Cardiac fibroblast (primary cell): ENCODE results near the gene MRPS6.

ENCODE experiments used
- DNase-seq, 2 donors: peaks; one replicate each; pipeline versions ENCODE4 v3.0.0 to v3.0.0-alpha.2; 2010; ENCODE audit warnings: low read depth in 2 of 2
- H3K4me3 ChIP-seq, 2 donors: replicated peaks in 1 of 2; 1 replicate in 1 of 2; 2 replicates in 1 of 2; pipeline ENCODE4 v1.5.1; 2011; ENCODE audit warnings: low read depth in 2 of 2, low read length in 2 of 2, mild to moderate bottlenecking in 2 of 2, moderate library complexity in 1 of 2
- TF ChIP-seq, protein P1 (sequence below): IDR thresholded peaks from one replicate; pipeline ENCODE4 v1.5.1; 2011; ENCODE audit warnings: low read depth, mild to moderate bottlenecking, low read length, inconsistent platforms

Gene MRPS6

DNA sequence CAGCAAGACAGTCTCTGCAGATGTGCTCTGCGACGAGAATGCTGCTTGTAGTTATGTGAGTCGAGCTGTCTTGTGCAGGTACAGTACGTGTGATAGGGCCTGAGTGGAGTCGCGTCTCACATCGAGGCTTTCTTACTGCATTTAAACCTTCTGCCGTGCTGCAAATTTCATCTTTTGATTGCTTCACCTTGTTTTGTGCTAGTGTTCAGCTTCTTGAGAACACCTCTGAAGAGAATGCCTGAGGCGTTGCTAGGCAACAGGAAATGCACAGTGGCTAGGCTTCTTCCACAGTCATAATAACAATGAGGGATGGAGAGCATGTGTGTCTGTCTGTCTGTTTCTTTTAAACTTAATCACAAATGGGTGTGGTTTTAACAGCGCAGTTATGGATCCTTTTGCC is 52.9 kb downstream of the MRPS6 start:
- DNase-seq: peak; percentile 17 to 30
- TF ChIP-seq, protein P1, sequence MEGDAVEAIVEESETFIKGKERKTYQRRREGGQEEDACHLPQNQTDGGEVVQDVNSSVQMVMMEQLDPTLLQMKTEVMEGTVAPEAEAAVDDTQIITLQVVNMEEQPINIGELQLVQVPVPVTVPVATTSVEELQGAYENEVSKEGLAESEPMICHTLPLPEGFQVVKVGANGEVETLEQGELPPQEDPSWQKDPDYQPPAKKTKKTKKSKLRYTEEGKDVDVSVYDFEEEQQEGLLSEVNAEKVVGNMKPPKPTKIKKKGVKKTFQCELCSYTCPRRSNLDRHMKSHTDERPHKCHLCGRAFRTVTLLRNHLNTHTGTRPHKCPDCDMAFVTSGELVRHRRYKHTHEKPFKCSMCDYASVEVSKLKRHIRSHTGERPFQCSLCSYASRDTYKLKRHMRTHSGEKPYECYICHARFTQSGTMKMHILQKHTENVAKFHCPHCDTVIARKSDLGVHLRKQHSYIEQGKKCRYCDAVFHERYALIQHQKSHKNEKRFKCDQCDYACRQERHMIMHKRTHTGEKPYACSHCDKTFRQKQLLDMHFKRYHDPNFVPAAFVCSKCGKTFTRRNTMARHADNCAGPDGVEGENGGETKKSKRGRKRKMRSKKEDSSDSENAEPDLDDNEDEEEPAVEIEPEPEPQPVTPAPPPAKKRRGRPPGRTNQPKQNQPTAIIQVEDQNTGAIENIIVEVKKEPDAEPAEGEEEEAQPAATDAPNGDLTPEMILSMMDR: no peak
- H3K4me3 ChIP-seq: no peak overlapping the region

DNA sequence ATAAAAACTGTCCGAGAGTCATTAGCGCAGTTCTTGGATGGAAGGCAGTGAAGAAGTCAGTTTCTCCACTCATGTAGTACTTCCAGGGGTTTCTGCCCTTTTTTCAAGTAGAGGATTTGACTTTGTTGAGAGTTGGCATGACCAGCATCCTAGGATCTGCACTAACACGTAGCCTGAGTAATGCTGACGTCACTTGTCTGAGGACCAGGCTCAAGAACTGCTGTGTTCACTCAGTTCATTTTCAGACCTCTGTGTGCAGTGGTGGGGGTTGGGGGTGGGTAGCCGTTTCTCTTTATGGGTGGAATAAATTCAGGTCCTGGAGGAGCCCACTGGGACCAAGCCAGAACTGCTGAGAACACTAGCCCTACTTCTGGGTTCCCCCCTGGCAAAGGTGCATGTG is 53.3 kb downstream of the MRPS6 start:
- TF ChIP-seq, protein P1: no peak
- no peak overlapping the region for H3K4me3 ChIP-seq
- peak in 1 of 2 donors; percentile 45 for DNase-seq

DNA sequence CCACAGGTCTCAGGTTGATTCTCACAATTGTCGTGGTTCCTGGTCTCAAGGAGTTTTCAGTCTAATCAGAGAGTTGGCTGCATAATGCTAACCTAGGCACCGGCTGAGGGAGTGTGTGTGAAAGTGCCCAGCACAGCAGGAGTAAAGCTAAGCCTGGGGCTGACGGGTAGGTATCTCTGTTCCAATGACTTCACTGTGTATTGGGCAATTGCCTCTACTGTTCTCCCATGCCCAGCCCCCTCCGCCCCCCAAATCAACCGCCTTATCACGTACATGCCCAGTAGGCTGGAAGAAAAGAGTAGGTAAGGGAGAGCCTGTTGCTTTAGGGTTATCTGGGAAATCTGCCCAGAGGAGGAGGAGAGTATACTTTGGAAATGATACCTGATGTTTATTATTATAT is 54.7 kb downstream of the MRPS6 start:
- TF ChIP-seq, protein P1: no peak
- DNase-seq: no peak
- H3K4me3 ChIP-seq: no peak overlapping the region

DNA sequence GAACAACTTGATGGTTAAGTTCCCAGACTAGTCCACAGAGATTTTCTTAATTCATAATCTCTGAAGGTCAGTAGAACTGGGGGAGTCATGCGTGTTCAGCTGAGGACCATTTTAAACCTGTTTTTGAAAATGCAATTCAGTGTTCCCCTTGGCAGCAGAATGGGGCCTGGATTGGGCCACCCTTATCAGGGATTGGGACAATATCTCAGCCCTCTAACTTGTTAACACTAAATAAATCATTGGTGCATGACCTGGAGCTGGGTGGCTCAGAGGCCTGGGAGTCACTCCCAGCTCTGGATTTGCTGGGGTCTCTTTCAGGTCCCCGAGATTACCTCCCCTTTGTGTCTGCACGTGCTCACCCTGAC is 55.3 kb downstream of the MRPS6 start:
- TF ChIP-seq, protein P1: no peak
- DNase-seq: no peak
- H3K4me3 ChIP-seq: no peak overlapping the region

DNA sequence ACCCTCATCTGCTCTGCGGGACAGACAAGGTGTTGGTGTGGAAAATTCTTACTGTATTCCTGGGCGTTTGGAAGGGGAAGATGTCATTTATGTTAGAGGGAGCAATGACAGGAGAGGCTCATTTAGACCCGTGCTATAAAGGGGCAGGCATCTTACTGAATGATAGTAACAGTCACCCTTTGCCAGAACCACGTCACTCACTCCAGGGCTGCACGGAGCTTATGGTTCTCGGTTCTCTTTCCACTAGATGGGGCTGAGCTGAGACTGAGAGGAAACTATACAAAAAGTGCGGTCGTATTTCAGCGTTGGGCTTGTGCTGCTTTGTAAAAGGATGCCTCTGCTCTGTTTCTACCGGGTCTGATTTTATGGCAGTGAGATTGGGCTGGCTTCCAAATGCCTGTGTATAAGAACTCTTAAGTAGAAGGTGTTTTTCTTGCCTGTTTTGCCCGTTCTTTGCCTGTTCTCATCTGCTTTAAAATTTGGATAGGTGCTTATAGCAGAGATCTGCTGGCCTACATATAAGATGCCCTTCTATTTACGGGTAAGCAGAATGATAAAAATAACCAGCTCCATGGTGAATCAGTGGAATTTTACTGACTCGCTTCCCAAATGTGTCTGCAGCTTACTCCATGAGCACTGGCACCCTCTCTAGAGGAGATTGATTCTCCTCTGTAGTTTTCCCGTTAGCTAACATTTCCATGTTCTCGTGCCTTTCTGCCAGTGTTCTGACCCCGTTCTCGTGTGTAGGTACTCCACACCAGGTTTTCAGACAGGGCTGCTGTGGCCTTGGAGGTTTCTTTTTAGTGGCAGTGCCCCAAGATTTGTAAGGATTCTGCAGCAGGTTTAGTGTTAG is 55.9 kb downstream of the MRPS6 start:
- TF ChIP-seq, protein P1: peak; percentile 63
- H3K4me3 ChIP-seq: peak overlapping the region in 1 of 2 donors; percentile 18
- DNase-seq: peak; percentile 87 to 90

DNA sequence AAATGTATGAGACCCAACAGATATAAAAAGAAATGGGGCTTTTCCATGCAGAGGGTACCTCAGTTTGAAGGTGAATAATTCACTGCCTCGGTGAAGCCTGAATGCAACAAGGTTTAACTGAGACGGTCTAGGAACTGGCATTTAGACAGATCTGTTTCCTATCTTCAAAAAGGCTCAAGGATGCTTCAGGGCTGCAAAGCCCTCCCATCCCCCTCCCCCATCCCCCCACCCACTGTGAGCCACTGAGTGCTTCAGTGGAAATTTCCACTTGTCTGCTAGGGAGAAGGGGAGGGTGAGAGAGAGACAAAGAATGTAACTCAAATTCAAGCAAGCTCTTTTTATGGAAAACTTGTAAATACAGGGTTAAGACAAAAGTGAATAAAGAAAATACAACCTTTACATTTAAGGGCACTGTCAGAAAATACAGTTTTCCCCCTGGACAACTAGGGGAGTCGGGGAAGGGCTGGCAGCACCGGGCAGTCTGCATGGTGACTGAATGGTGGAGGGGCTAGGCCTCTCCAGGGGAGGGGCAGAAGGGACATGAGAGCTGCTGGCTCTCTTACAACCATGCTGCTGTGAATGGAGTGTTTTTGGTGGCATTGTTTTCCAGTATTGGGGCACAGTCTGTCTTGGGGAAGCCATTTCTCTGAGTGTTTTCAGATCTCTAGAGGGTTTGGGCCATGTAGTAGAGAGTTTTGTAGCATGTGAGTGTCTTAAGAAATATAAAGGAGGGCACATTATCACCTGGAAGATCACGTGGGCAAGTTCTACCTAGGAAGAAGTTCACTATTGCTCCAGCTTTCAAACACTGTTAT is 56.7 kb downstream of the MRPS6 start:
- TF ChIP-seq, protein P1: no peak
- peak overlapping the region in 1 of 2 donors; percentile 18 for H3K4me3 ChIP-seq
- DNase-seq: peak in 1 of 2 donors; percentile 29
